Measurements from ENCODE around the gene BRD8. TPM values are rescaled to one million over a fixed set of nuclear protein-coding genes. Genes with fewer than 3 reads are reported as not detected.

BRD8 gene
- total and polyA plus RNA-seq, 10 of the 15 experiments (the other 5 are each of a cell fraction or from before 2014, with no cell fraction given): 28.1 to 78.5 (median 44.5) TPM

DNA sequence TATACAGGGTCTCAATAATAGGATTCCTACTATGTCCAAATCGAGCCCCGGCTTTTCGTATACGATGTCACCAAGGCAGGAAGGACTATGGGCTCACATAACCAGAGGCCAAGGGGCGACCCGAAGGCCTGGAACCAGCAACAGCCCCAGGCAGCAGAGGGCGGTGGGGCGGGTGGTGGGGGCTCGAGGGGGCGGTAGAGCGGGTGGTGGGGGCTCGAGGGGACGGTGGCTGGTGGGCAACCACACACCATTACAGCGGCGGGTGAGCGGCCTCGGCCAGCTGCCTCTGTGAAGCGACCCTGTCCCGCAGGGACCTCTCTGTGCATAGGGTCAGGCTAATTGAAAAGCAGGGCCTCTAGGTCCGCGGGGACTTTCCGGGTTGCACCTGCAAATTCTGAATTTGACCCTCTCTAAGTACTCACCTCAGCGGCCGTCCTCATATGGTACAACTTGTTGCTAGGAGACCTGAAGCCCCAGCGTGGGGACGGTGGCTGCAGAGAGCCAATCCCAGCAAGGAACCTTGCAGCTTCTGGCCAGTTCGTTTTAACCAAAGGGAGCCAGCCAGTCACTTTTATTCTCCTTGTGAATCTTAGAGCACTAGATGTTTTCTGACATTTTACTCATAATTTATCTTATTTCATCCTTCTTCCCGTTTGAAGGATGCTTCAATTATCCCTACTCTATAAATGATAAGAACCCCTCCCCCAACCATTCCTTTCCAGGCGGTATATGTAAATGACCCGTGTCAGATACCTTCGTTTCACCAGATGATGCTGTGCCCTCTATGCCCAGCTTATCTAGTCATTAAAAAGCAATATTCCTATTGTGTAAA is 39.3 kb downstream of the BRD8 start, which contains the start of gene NME5:
Gene NME5, minus strand, starts transcription at position 480 of the 832 bp plus-strand sequence. CDS start 648 bp downstream, outside the sequence.
- Histone ChIP-seq H3K27me3 (replicated peaks in 1 of 2; ENCODE audit: control insufficient read depth in 2 of 2, insufficient read depth in 2 of 2, low read length in 1 of 2) (no peaks in the 10 kb centered on the region), H3K9ac (ENCODE audit: control insufficient read depth, insufficient read depth, low read length) (no peak within 1 kb of the TSS), H3K4me1 (ENCODE audit: control insufficient read depth, insufficient read depth, low read length) (no peaks in the 10 kb centered on the region), H3K79me2 (ENCODE audit: control insufficient read depth, insufficient read depth, low read length) (no peaks in the 10 kb centered on the region), H3K9me3 (replicated peaks; ENCODE audit: control insufficient read depth, insufficient read depth, low read length) (no peaks in the 10 kb centered on the region), H4K20me1 (ENCODE audit: control insufficient read depth, insufficient read depth) (no peaks in the 10 kb centered on the region), H3K36me3 (ENCODE audit: control insufficient read depth in 2 of 2, insufficient read depth in 2 of 2, low read length in 1 of 2) (no peaks in the 10 kb centered on the region), H2AFZ (ENCODE audit: control insufficient read depth, low read depth, low read length) (peak within 1 kb of the TSS; percentile 87), H3K4me2 (ENCODE audit: control insufficient read depth, insufficient read depth) (peak within 1 kb of the TSS; percentile 68), H3K27ac (ENCODE audit: control insufficient read depth, insufficient read depth) (no peak within 1 kb of the TSS), H3K4me3 (peak within 1 kb of the TSS; percentile 71)
- BruUV-seq (replicated peaks): no TSS peak
- DNase-seq (ENCODE audit: low read depth, low spot score) (peak; percentile 5), FAIRE-seq (no peak), ATAC-seq (peak; percentile 96)
- ChIA-PET RAD21 (ENCODE audit: unreplicated experiment) (interaction anchor here (1.2 to 1.4 kb wide), 2 partner anchors 61 to 360 kb away, joined by 3 to 4 read pairs; no protein-coding TSS in a partner anchor), SMC1A (ENCODE audit: uncharacterized antibody, unreplicated experiment) (interaction anchor here (1.3 kb wide), 1 partner anchor 10 kb away, joined by 5 read pairs; no protein-coding TSS in a partner anchor), POLR2A (no interaction called here), CTCF (interaction anchor here (1.6 to 1.9 kb wide), 2 partner anchors 62 to 104 kb away, joined by 8 read pairs; no protein-coding TSS in a partner anchor)
- intact Hi-C loops (cut with micrococcal nuclease; ENCODE audit: unreplicated experiment): loop anchor here (10.0 kb wide), 1 partner anchor 514 kb away; no protein-coding TSS in a partner anchor
- 15% methylated on average over 25 of the region's 31 CpGs for WGBS (ENCODE audit: insufficient coverage, insufficient replicate concordance, low lambda C conversion rate, missing lambda C conversion rate)
- in situ Hi-C loops (cut with MboI): loop anchor here (10.0 kb wide), 3 partner anchors 54 to 474 kb away; partner anchors contain the start of gene WNT8A
- TF ChIP-seq EP300 (IDR thresholded peaks at IDR 0.05; ENCODE audit: borderline replicate concordance in 1 of 2, control insufficient read depth in 1 of 2, low read depth in 2 of 2, low read length in 2 of 2): no peak
- TF ChIP-seq BMI1 (IDR thresholded peaks at IDR 0.05; ENCODE audit: borderline replicate concordance): peak; percentile 73; the same call in 1 of the 2 replicates
- TF ChIP-seq GABPA (IDR thresholded peaks at IDR 0.05; ENCODE audit: low read depth): no peak
- TF ChIP-seq MEF2A (IDR thresholded peaks at IDR 0.05; ENCODE audit: insufficient read depth, low read depth, low read length): no peak
- no peak for TF ChIP-seq ZBED1 (IDR thresholded peaks at IDR 0.05; ENCODE audit: borderline replicate concordance)
- TF ChIP-seq NR2C2 (IDR thresholded peaks at IDR 0.05; ENCODE audit: borderline replicate concordance, control insufficient read depth, insufficient read length, low read depth): no peak
- TF ChIP-seq, protein P1, sequence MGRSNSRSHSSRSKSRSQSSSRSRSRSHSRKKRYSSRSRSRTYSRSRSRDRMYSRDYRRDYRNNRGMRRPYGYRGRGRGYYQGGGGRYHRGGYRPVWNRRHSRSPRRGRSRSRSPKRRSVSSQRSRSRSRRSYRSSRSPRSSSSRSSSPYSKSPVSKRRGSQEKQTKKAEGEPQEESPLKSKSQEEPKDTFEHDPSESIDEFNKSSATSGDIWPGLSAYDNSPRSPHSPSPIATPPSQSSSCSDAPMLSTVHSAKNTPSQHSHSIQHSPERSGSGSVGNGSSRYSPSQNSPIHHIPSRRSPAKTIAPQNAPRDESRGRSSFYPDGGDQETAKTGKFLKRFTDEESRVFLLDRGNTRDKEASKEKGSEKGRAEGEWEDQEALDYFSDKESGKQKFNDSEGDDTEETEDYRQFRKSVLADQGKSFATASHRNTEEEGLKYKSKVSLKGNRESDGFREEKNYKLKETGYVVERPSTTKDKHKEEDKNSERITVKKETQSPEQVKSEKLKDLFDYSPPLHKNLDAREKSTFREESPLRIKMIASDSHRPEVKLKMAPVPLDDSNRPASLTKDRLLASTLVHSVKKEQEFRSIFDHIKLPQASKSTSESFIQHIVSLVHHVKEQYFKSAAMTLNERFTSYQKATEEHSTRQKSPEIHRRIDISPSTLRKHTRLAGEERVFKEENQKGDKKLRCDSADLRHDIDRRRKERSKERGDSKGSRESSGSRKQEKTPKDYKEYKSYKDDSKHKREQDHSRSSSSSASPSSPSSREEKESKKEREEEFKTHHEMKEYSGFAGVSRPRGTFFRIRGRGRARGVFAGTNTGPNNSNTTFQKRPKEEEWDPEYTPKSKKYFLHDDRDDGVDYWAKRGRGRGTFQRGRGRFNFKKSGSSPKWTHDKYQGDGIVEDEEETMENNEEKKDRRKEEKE (IDR thresholded peaks at IDR 0.05): no peak
- TF ChIP-seq, protein P2, sequence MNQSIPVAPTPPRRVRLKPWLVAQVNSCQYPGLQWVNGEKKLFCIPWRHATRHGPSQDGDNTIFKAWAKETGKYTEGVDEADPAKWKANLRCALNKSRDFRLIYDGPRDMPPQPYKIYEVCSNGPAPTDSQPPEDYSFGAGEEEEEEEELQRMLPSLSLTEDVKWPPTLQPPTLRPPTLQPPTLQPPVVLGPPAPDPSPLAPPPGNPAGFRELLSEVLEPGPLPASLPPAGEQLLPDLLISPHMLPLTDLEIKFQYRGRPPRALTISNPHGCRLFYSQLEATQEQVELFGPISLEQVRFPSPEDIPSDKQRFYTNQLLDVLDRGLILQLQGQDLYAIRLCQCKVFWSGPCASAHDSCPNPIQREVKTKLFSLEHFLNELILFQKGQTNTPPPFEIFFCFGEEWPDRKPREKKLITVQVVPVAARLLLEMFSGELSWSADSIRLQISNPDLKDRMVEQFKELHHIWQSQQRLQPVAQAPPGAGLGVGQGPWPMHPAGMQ (IDR thresholded peaks at IDR 0.05; ENCODE audit: borderline replicate concordance): no peak
- TF ChIP-seq TARDBP (IDR thresholded peaks at IDR 0.05; ENCODE audit: borderline replicate concordance): no peak
- TF ChIP-seq, protein P3, sequence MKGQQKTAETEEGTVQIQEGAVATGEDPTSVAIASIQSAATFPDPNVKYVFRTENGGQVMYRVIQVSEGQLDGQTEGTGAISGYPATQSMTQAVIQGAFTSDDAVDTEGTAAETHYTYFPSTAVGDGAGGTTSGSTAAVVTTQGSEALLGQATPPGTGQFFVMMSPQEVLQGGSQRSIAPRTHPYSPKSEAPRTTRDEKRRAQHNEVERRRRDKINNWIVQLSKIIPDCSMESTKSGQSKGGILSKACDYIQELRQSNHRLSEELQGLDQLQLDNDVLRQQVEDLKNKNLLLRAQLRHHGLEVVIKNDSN (IDR thresholded peaks at IDR 0.05; ENCODE audit: borderline replicate concordance, extremely low read length, insufficient read depth, low read depth, low read length): no peak
- TF ChIP-seq, protein P4, sequence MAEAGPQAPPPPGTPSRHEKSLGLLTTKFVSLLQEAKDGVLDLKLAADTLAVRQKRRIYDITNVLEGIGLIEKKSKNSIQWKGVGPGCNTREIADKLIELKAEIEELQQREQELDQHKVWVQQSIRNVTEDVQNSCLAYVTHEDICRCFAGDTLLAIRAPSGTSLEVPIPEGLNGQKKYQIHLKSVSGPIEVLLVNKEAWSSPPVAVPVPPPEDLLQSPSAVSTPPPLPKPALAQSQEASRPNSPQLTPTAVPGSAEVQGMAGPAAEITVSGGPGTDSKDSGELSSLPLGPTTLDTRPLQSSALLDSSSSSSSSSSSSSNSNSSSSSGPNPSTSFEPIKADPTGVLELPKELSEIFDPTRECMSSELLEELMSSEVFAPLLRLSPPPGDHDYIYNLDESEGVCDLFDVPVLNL (IDR thresholded peaks at IDR 0.05; ENCODE audit: low read depth, low read length): no peak
- TF ChIP-seq SP1 (IDR thresholded peaks at IDR 0.05; ENCODE audit: low read depth, low read length): peak; percentile 21
